K562 (cell line): ENCODE results near the gene DNAJC1. TPM values are rescaled to one million over a fixed set of nuclear protein-coding genes. Genes with fewer than 3 reads are reported as not detected.

Experiments
- BACH1 ChIP-seq: fragments of 200-800 bp; sonication (Bioruptor generic); IDR thresholded peaks from 2 replicates; pipeline ENCODE4 v1.6.1; 2016; ENCODE audit warnings: missing genetic modification characterization, missing compliant biosample characterization
- DEAF1 ChIP-seq: fragments of 450-650 bp; formaldehyde crosslinking; IDR thresholded peaks from 2 replicates; pipeline ENCODE4 v1.4.0; 2020; ENCODE audit warnings: mild to moderate bottlenecking, moderate library complexity
- E2F1 ChIP-seq: sonication (generic); formaldehyde crosslinking; IDR thresholded peaks from 2 replicates; pipeline ENCODE4 v1.8.1; 2023; ENCODE audit warnings: mild to moderate bottlenecking, missing genetic modification reagents, moderate library complexity
- EP400 ChIP-seq: fragments of 450-650 bp; IDR thresholded peaks from 2 replicates; pipeline ENCODE4 v1.6.1; 2017; ENCODE audit warnings: antibody characterized with exemption, mild to moderate bottlenecking, moderate library complexity
- HMGN3 ChIP-seq: IDR thresholded peaks from 2 replicates; pipeline ENCODE4 v1.6.1; 2011; ENCODE audit warnings: borderline replicate concordance, low read depth, mild to moderate bottlenecking, mixed read lengths, low read length; ENCODE audit not compliant: insufficient read length; ENCODE audit errors: extremely low read depth
- L3MBTL2 ChIP-seq: fragments of 450-650 bp; IDR thresholded peaks from 2 replicates; pipeline ENCODE4 v1.6.1; 2016; ENCODE audit warnings: mild to moderate bottlenecking, moderate library complexity
- NCOA1 ChIP-seq: fragments of 450-650 bp; IDR thresholded peaks from 2 replicates; pipeline ENCODE4 v1.6.1; 2016; ENCODE audit warnings: low read depth
- NELFE ChIP-seq: IDR thresholded peaks from 2 replicates; pipeline ENCODE4 v1.6.1; 2011; ENCODE audit warnings: mild to moderate bottlenecking; ENCODE audit not compliant: insufficient read depth, insufficient read length
- TGIF2 ChIP-seq: sonication (generic); formaldehyde crosslinking; IDR thresholded peaks from 2 replicates; pipeline ENCODE4 v1.8.1; 2022; ENCODE audit warnings: mild to moderate bottlenecking, missing genetic modification reagents, moderate library complexity
- U2AF1 ChIP-seq: fragments of 200-400 bp; formaldehyde crosslinking; optimal IDR thresholded peaks from 2 replicates; pipeline ENCODE3; 2017; ENCODE audit warnings: mild to moderate bottlenecking, low read depth, low read length, moderate library complexity
- USF1 ChIP-seq: sonication (generic); formaldehyde crosslinking; IDR thresholded peaks from 2 replicates; pipeline ENCODE4 v1.9.0; 2022; ENCODE audit warnings: mild to moderate bottlenecking, missing genetic modification reagents
- ZFP91 ChIP-seq: sonication (generic); formaldehyde crosslinking; IDR thresholded peaks from 2 replicates; pipeline ENCODE4 v1.8.0; 2022; ENCODE audit warnings: mild to moderate bottlenecking, missing genetic modification reagents
- ZMIZ1 ChIP-seq, 2 experiments: fragments of 150-350 bp in 1 of 2; IDR thresholded peaks; 2 replicates each; pipeline ENCODE4 v1.6.1; 2012 to 2016; ENCODE audit warnings: low read depth in 2 of 2, low read length in 2 of 2, mild to moderate bottlenecking in 1 of 2, moderate library complexity in 1 of 2
- ZNF143 ChIP-seq: sonication (generic); formaldehyde crosslinking; IDR thresholded peaks from 2 replicates; pipeline ENCODE4 v1.9.0; 2022; ENCODE audit warnings: mild to moderate bottlenecking, missing genetic modification reagents
- polyA plus RNA-seq, 8 experiments: library from polyadenylated mRNA; depleted of rRNA in 4 of 8; stranded (reverse) in 5 of 8; unstranded in 3 of 8; fragments of >200 nt; fragmentation: Nextera tagmentation in 2 of 8; fragmentation: Illumina TruSeq in 1 of 8; extraction: Ambion mirVana in 2 of 8; extraction: Trizol in 1 of 8; gene quantifications; 2 replicates each; pipeline versions ENCODE4 v1.2.1 to v1.2.3, GENCODE V29; 2011 to 2014; ENCODE audit warnings: inconsistent platforms in 1 of 8, missing spikeins in 1 of 8
- total RNA-seq, 7 experiments: library from RNA; depleted of rRNA in 6 of 7; stranded (reverse); fragments of >200 nt in 6 of 7; fragmentation: Illumina TruSeq in 2 of 7; extraction: Trizol in 2 of 7; gene quantifications; 2 replicates each; pipeline versions ENCODE4 v1.2.1 to v1.2.3, GENCODE V29; 2011 to 2021; ENCODE audit warnings: low replicate concordance in 1 of 7
- TF ChIP-seq, protein P1 (sequence below): fragments of 250-450 bp; sonication (Bioruptor Pico); IDR thresholded peaks from 2 replicates; pipeline ENCODE4 v1.8.0; 2021; ENCODE audit warnings: borderline replicate concordance, mild to moderate bottlenecking, moderate library complexity; ENCODE audit not compliant: poor library complexity, severe bottlenecking

DNAJC1 gene
- total and polyA plus RNA-seq, 9 of the 15 experiments (the other 6 are each of a cell fraction or from before 2014, with no cell fraction given): 5.4 to 77.6 (median 40.3) TPM

GRCh38 chr10:21807180-21807579, 196.3 kb downstream of the DNAJC1 start (continued):
- TF ChIP-seq USF1: no peak
- TF ChIP-seq, protein P1, sequence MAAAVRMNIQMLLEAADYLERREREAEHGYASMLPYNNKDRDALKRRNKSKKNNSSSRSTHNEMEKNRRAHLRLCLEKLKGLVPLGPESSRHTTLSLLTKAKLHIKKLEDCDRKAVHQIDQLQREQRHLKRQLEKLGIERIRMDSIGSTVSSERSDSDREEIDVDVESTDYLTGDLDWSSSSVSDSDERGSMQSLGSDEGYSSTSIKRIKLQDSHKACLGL: no peak
- no peak for TF ChIP-seq NELFE
- no peak for TF ChIP-seq U2AF1
- TF ChIP-seq HMGN3: no peak
- peak; percentile 20; the same call in 1 of the 2 replicates for TF ChIP-seq L3MBTL2
- TF ChIP-seq NCOA1: peak; percentile 68; the same call in 1 of the 2 replicates
- TF ChIP-seq EP400: 0 out of 2 replicates have a peak, but pooled peaks have one; percentile 14
- no peak for TF ChIP-seq BACH1 (tag)
- TF ChIP-seq ZMIZ1 (IDR thresholded peaks at IDR 0.05; ENCODE audit: low read depth in 2 of 2, low read length in 2 of 2): peak in 1 of 2 experiments; percentile 82; a peak in 2 of 4 replicates
- TF ChIP-seq E2F1 (CRISPR knock-in tag): no peak
- TF ChIP-seq TGIF2 (CRISPR knock-in tag): no peak
- no peak for TF ChIP-seq ZFP91
- TF ChIP-seq DEAF1: no peak
- no peak for TF ChIP-seq ZNF143
